ENCODE results near the gene XIRP2.

Gene XIRP2

GRCh38 chr2:166959556-166959955 is 71.3 kb downstream of the XIRP2 start:
- no peak for DNase-seq (ENCODE audit: extremely low read depth, low read depth)
- no peak overlapping the region for H3K4me3 ChIP-seq (replicated peaks; ENCODE audit: low read depth, low read length)
- TF ChIP-seq CTCF (IDR thresholded peaks at IDR 0.05; ENCODE audit: low read depth, low read length, missing control alignments): no peak

- no peak for DNase-seq (ENCODE audit: extremely low read depth, low read depth)
- no peak overlapping the region for H3K4me3 ChIP-seq (replicated peaks; ENCODE audit: low read depth, low read length)
- no peak for TF ChIP-seq CTCF (IDR thresholded peaks at IDR 0.05; ENCODE audit: low read depth, low read length, missing control alignments)
Measured at GRCh38 chr2:166960702-166961270, 72.5 kb downstream of the XIRP2 start.

- H3K4me3 ChIP-seq (replicated peaks; ENCODE audit: low read depth, low read length): no peak overlapping the region
- no peak for TF ChIP-seq CTCF (IDR thresholded peaks at IDR 0.05; ENCODE audit: low read depth, low read length, missing control alignments)
- no peak for DNase-seq (ENCODE audit: extremely low read depth, low read depth)
Measured at GRCh38 chr2:166961933-166962332, 73.7 kb downstream of the XIRP2 start.

GRCh38 chr2:166969486-166969885 is 81.2 kb downstream of the XIRP2 start:
- TF ChIP-seq CTCF (IDR thresholded peaks at IDR 0.05; ENCODE audit: low read depth, low read length, missing control alignments): no peak
- DNase-seq (ENCODE audit: extremely low read depth, low read depth): no peak
- no peak overlapping the region for H3K4me3 ChIP-seq (replicated peaks; ENCODE audit: low read depth, low read length)

- no peak for TF ChIP-seq CTCF (IDR thresholded peaks at IDR 0.05; ENCODE audit: low read depth, low read length, missing control alignments)
- no peak overlapping the region for H3K4me3 ChIP-seq (replicated peaks; ENCODE audit: low read depth, low read length)
- no peak for DNase-seq (ENCODE audit: extremely low read depth, low read depth)
Measured at GRCh38 chr2:166972002-166972401, 83.7 kb downstream of the XIRP2 start.

- no peak for DNase-seq (ENCODE audit: extremely low read depth, low read depth)
- H3K4me3 ChIP-seq (replicated peaks; ENCODE audit: low read depth, low read length): no peak overlapping the region
- no peak for TF ChIP-seq CTCF (IDR thresholded peaks at IDR 0.05; ENCODE audit: low read depth, low read length, missing control alignments)
Measured at GRCh38 chr2:166972418-166972817, 84.1 kb downstream of the XIRP2 start.

GRCh38 chr2:166984188-166984587 is 95.9 kb downstream of the XIRP2 start:
- TF ChIP-seq CTCF (IDR thresholded peaks at IDR 0.05; ENCODE audit: low read depth, low read length, missing control alignments): no peak
- DNase-seq (ENCODE audit: extremely low read depth, low read depth): no peak
- no peak overlapping the region for H3K4me3 ChIP-seq (replicated peaks; ENCODE audit: low read depth, low read length)

Data from HFF-Myc (cell line).